Measurements from ENCODE around the gene ASPSCR1. TPM values are rescaled to one million over a fixed set of nuclear protein-coding genes. Genes with fewer than 3 reads are reported as not detected.

ASPSCR1 gene
- total RNA-seq, 1 experiment from 2014 or later: 60.4 TPM

GRCh38 chr17:82007495-82008257 is 30.2 kb downstream of the ASPSCR1 start:
- no peaks in the 10 kb centered on the region for H3K9me3 Mint-ChIP-seq
- DNase-seq (ENCODE audit: low spot score) (no peak), ATAC-seq (no peak)
- no peaks in the 10 kb centered on the region for H3K4me1 Mint-ChIP-seq
- H3K27ac Mint-ChIP-seq: 0 out of 2 replicates have a peak overlapping the region, but pooled peaks have one; percentile 27
- H3K4me3 Mint-ChIP-seq: no peak overlapping the region
- ChIA-PET POLR2A (no interaction called here), CTCF (interaction anchor here (3.0 kb wide), 1 partner anchor 13 kb away, joined by 16 read pairs; no protein-coding TSS in a partner anchor)
- TF ChIP-seq, protein P1, sequence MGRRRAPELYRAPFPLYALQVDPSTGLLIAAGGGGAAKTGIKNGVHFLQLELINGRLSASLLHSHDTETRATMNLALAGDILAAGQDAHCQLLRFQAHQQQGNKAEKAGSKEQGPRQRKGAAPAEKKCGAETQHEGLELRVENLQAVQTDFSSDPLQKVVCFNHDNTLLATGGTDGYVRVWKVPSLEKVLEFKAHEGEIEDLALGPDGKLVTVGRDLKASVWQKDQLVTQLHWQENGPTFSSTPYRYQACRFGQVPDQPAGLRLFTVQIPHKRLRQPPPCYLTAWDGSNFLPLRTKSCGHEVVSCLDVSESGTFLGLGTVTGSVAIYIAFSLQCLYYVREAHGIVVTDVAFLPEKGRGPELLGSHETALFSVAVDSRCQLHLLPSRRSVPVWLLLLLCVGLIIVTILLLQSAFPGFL (CRISPR knock-in tag; IDR thresholded peaks at IDR 0.05; ENCODE audit: borderline replicate concordance): no peak
- TF ChIP-seq TP53 (CRISPR knock-in tag; IDR thresholded peaks at IDR 0.05): no peak
- TF ChIP-seq, protein P2, sequence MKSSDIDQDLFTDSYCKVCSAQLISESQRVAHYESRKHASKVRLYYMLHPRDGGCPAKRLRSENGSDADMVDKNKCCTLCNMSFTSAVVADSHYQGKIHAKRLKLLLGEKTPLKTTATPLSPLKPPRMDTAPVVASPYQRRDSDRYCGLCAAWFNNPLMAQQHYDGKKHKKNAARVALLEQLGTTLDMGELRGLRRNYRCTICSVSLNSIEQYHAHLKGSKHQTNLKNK (CRISPR knock-in tag; IDR thresholded peaks at IDR 0.05): no peak
- TF ChIP-seq, protein P3, sequence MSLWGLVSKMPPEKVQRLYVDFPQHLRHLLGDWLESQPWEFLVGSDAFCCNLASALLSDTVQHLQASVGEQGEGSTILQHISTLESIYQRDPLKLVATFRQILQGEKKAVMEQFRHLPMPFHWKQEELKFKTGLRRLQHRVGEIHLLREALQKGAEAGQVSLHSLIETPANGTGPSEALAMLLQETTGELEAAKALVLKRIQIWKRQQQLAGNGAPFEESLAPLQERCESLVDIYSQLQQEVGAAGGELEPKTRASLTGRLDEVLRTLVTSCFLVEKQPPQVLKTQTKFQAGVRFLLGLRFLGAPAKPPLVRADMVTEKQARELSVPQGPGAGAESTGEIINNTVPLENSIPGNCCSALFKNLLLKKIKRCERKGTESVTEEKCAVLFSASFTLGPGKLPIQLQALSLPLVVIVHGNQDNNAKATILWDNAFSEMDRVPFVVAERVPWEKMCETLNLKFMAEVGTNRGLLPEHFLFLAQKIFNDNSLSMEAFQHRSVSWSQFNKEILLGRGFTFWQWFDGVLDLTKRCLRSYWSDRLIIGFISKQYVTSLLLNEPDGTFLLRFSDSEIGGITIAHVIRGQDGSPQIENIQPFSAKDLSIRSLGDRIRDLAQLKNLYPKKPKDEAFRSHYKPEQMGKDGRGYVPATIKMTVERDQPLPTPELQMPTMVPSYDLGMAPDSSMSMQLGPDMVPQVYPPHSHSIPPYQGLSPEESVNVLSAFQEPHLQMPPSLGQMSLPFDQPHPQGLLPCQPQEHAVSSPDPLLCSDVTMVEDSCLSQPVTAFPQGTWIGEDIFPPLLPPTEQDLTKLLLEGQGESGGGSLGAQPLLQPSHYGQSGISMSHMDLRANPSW (CRISPR knock-in tag; conservative IDR thresholded peaks at IDR 0.05; ENCODE audit: low read depth): no peak
- no peak for TF ChIP-seq PRRX2 (CRISPR knock-in tag; IDR thresholded peaks at IDR 0.05)
- TF ChIP-seq, protein P4, sequence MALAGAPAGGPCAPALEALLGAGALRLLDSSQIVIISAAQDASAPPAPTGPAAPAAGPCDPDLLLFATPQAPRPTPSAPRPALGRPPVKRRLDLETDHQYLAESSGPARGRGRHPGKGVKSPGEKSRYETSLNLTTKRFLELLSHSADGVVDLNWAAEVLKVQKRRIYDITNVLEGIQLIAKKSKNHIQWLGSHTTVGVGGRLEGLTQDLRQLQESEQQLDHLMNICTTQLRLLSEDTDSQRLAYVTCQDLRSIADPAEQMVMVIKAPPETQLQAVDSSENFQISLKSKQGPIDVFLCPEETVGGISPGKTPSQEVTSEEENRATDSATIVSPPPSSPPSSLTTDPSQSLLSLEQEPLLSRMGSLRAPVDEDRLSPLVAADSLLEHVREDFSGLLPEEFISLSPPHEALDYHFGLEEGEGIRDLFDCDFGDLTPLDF (CRISPR knock-in tag; IDR thresholded peaks at IDR 0.05): no peak
- no peak for TF ChIP-seq ZBTB21 (CRISPR knock-in tag; IDR thresholded peaks at IDR 0.05; ENCODE audit: borderline replicate concordance)
- no peak for TF ChIP-seq SP1 (CRISPR knock-in tag; conservative IDR thresholded peaks at IDR 0.05)
- TF ChIP-seq FOXK1 (CRISPR knock-in tag; IDR thresholded peaks at IDR 0.05): no peak
- no peak for TF ChIP-seq TCF7 (CRISPR knock-in tag; IDR thresholded peaks at IDR 0.05; ENCODE audit: low read depth)
- TF ChIP-seq, protein P5, sequence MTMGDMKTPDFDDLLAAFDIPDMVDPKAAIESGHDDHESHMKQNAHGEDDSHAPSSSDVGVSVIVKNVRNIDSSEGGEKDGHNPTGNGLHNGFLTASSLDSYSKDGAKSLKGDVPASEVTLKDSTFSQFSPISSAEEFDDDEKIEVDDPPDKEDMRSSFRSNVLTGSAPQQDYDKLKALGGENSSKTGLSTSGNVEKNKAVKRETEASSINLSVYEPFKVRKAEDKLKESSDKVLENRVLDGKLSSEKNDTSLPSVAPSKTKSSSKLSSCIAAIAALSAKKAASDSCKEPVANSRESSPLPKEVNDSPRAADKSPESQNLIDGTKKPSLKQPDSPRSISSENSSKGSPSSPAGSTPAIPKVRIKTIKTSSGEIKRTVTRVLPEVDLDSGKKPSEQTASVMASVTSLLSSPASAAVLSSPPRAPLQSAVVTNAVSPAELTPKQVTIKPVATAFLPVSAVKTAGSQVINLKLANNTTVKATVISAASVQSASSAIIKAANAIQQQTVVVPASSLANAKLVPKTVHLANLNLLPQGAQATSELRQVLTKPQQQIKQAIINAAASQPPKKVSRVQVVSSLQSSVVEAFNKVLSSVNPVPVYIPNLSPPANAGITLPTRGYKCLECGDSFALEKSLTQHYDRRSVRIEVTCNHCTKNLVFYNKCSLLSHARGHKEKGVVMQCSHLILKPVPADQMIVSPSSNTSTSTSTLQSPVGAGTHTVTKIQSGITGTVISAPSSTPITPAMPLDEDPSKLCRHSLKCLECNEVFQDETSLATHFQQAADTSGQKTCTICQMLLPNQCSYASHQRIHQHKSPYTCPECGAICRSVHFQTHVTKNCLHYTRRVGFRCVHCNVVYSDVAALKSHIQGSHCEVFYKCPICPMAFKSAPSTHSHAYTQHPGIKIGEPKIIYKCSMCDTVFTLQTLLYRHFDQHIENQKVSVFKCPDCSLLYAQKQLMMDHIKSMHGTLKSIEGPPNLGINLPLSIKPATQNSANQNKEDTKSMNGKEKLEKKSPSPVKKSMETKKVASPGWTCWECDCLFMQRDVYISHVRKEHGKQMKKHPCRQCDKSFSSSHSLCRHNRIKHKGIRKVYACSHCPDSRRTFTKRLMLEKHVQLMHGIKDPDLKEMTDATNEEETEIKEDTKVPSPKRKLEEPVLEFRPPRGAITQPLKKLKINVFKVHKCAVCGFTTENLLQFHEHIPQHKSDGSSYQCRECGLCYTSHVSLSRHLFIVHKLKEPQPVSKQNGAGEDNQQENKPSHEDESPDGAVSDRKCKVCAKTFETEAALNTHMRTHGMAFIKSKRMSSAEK (CRISPR knock-in tag; IDR thresholded peaks at IDR 0.05; ENCODE audit: borderline replicate concordance): no peak
- TF ChIP-seq, protein P6, sequence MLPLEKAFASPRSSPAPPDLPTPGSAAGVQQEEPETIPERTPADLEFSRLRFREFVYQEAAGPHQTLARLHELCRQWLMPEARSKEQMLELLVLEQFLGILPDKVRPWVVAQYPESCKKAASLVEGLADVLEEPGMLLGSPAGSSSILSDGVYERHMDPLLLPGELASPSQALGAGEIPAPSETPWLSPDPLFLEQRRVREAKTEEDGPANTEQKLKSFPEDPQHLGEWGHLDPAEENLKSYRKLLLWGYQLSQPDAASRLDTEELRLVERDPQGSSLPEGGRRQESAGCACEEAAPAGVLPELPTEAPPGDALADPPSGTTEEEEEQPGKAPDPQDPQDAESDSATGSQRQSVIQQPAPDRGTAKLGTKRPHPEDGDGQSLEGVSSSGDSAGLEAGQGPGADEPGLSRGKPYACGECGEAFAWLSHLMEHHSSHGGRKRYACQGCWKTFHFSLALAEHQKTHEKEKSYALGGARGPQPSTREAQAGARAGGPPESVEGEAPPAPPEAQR (CRISPR knock-in tag; IDR thresholded peaks at IDR 0.05): no peak
- TF ChIP-seq, protein P7, sequence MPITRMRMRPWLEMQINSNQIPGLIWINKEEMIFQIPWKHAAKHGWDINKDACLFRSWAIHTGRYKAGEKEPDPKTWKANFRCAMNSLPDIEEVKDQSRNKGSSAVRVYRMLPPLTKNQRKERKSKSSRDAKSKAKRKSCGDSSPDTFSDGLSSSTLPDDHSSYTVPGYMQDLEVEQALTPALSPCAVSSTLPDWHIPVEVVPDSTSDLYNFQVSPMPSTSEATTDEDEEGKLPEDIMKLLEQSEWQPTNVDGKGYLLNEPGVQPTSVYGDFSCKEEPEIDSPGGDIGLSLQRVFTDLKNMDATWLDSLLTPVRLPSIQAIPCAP (CRISPR knock-in tag; IDR thresholded peaks at IDR 0.05): no peak
- no peaks in the 10 kb centered on the region for H3K27me3 Mint-ChIP-seq (ENCODE audit: low read depth)
- no peaks in the 10 kb centered on the region for H3K36me3 Mint-ChIP-seq
